ENCODE results near the gene SLC26A6. TPM values are rescaled to one million over a fixed set of nuclear protein-coding genes. Genes with fewer than 3 reads are reported as not detected.

The SLC26A6 gene
- total and polyA plus RNA-seq, 7 experiments from 2014 or later = 3.5 to 37.6 (median 21.0) TPM

GRCh38 chr3:48655606-48656005, 20.3 kb upstream of the SLC26A6 start:
- peak overlapping the region; percentile 65 for H3K27ac ChIP-seq (ENCODE audit: low read depth, low read length)
- intact Hi-C loops (cut with micrococcal nuclease) = loop anchor here (1.0 to 5.0 kb wide), 11 partner anchors 9 to 468 kb away; partner anchors contain the start of genes SLC26A6 (in 2 of the 2), UQCRC1 (in 2 of the 2), CDC25A (in 1 of the 2) and IP6K2 (in 1 of the 2)
- peak overlapping the region; percentile 42 to 88 (median 81) for H3K27ac Mint-ChIP-seq
- ATAC-seq = peak; percentile 19
- H3K36me3 Mint-ChIP-seq = peaks cover 0 to 2% (median 0%) of the 10 kb centered on the region in 5 donors
- DNase-seq = peak in 8 of 9 donors; percentile 30 to 73 (median 54)
- POLR2A ChIA-PET = interaction anchor here (2.2 kb wide), 1 partner anchor 20 kb away, joined by 8 read pairs; the partner anchor contains the start of gene SLC26A6
- peaks cover 8 to 23% (median 10%) of the 10 kb centered on the region in 7 donors for H3K4me1 Mint-ChIP-seq
- no peaks in the 10 kb centered on the region for H3K9me3 ChIP-seq (ENCODE audit: control insufficient read depth in 2 of 3, low read length in 3 of 3)
- peaks cover 10 to 14% of the 10 kb centered on the region in 2 donors for H3K4me1 ChIP-seq (ENCODE audit: control insufficient read depth in 2 of 2, insufficient read depth in 2 of 2, low read length in 2 of 2)
- CTCF ChIA-PET = interaction anchor here (0.6 kb wide), 1 partner anchor 219 kb away, joined by 3 read pairs; no protein-coding TSS in a partner anchor
- H3K4me3 Mint-ChIP-seq = peak overlapping the region; percentile 67 to 86 (median 80)
- H3K36me3 ChIP-seq (ENCODE audit: control insufficient read depth in 2 of 3, insufficient read depth in 3 of 3, low read length in 3 of 3) = no peaks in the 10 kb centered on the region
- H3K27me3 ChIP-seq (ENCODE audit: control insufficient read depth in 2 of 2, insufficient read depth in 2 of 2, low read length in 2 of 2) = no peaks in the 10 kb centered on the region
- peak overlapping the region; percentile 70 for H3K4me3 ChIP-seq (ENCODE audit: low read length)
- H3K9me3 Mint-ChIP-seq = peaks cover 0 to 4% (median 0%) of the 10 kb centered on the region in 11 donors
- peaks cover 0 to 15% (median 5%) of the 10 kb centered on the region in 5 donors for H3K27me3 Mint-ChIP-seq

- Histone ChIP-seq H3K27me3 (ENCODE audit: control insufficient read depth in 2 of 2, insufficient read depth in 2 of 2, low read length in 2 of 2) (no peaks in the 10 kb centered on the region), H3K4me3 (ENCODE audit: low read length) (peak overlapping the region; percentile 14), H3K36me3 (ENCODE audit: control insufficient read depth in 2 of 3, insufficient read depth in 3 of 3, low read length in 3 of 3) (no peaks in the 10 kb centered on the region), H3K9me3 (ENCODE audit: control insufficient read depth in 2 of 3, low read length in 3 of 3) (no peaks in the 10 kb centered on the region), H3K27ac (ENCODE audit: low read depth, low read length) (peak overlapping the region; percentile 65), H3K4me1 (ENCODE audit: control insufficient read depth in 2 of 2, insufficient read depth in 2 of 2, low read length in 2 of 2) (peaks cover 10 to 14% of the 10 kb centered on the region in 2 donors)
- DNase-seq (no peak), ATAC-seq (no peak)
- H3K4me3 Mint-ChIP-seq = peak overlapping the region; percentile 62 to 86 (median 75)
- peak overlapping the region in 8 of 9 donors; percentile 33 to 88 (median 82) for H3K27ac Mint-ChIP-seq
- H3K27me3 Mint-ChIP-seq = peaks cover 0 to 11% (median 5%) of the 10 kb centered on the region in 5 donors
- ChIA-PET POLR2A (no interaction called here), CTCF (interaction anchor here (0.6 kb wide), 1 partner anchor 219 kb away, joined by 3 read pairs; no protein-coding TSS in a partner anchor)
- intact Hi-C loops (cut with micrococcal nuclease) = loop anchor here in 1 of 2 donors (5.0 kb wide), 1 partner anchor 468 kb away; the partner anchor contains the start of gene CDC25A
- H3K4me1 Mint-ChIP-seq = peaks cover 4 to 21% (median 10%) of the 10 kb centered on the region in 7 donors
- peaks cover 0 to 4% (median 0%) of the 10 kb centered on the region in 11 donors for H3K9me3 Mint-ChIP-seq
- H3K36me3 Mint-ChIP-seq = peaks cover 0 to 2% (median 0%) of the 10 kb centered on the region in 5 donors
Measured at GRCh38 chr3:48655063-48655462, 19.8 kb upstream of the SLC26A6 start.

GRCh38 chr3:48652923-48653715, 17.9 kb upstream of the SLC26A6 start:
- ChIA-PET CTCF (interaction anchor here (0.6 kb wide), 1 partner anchor 517 kb away, joined by 3 read pairs; no protein-coding TSS in a partner anchor), POLR2A (interaction anchor here (0.6 to 1.3 kb wide), 2 partner anchors 17 to 417 kb away, joined by 3 to 4 read pairs; partner anchors contain the start of gene SLC26A6)
- Mint-ChIP-seq H3K27me3 (no peaks in the 10 kb centered on the region), H3K4me3 (peak overlapping the region in 2 of 10 donors; percentile 17 to 47), H3K27ac (peak overlapping the region in 1 of 9 donors; percentile 67), H3K9me3 (peaks cover 0 to 1% (median 0%) of the 10 kb centered on the region in 11 donors), H3K4me1 (peaks cover 4 to 21% (median 10%) of the 10 kb centered on the region in 7 donors), H3K36me3 (peaks cover 0 to 2% (median 0%) of the 10 kb centered on the region in 5 donors)
- ATAC-seq (no peak), DNase-seq (no peak)
- Histone ChIP-seq H3K27me3 (ENCODE audit: control insufficient read depth in 2 of 2, insufficient read depth in 2 of 2, low read length in 2 of 2) (no peaks in the 10 kb centered on the region), H3K9me3 (ENCODE audit: control insufficient read depth in 2 of 3, low read length in 3 of 3) (no peaks in the 10 kb centered on the region), H3K27ac (ENCODE audit: low read depth, low read length) (no peak overlapping the region), H3K4me1 (ENCODE audit: control insufficient read depth in 2 of 2, insufficient read depth in 2 of 2, low read length in 2 of 2) (peaks cover 10 to 14% of the 10 kb centered on the region in 2 donors), H3K36me3 (ENCODE audit: control insufficient read depth in 2 of 3, insufficient read depth in 3 of 3, low read length in 3 of 3) (no peaks in the 10 kb centered on the region), H3K4me3 (ENCODE audit: low read length) (no peak overlapping the region)
- intact Hi-C loops (cut with micrococcal nuclease) = no loop called here

GRCh38 chr3:48651771-48652170, 16.5 kb upstream of the SLC26A6 start:
- H3K4me1 ChIP-seq (ENCODE audit: control insufficient read depth in 2 of 2, insufficient read depth in 2 of 2, low read length in 2 of 2) = peaks cover 6 to 8% of the 10 kb centered on the region in 2 donors
- H3K27ac ChIP-seq (ENCODE audit: low read depth, low read length) = no peak overlapping the region
- ATAC-seq (no peak), DNase-seq (no peak)
- H3K27me3 Mint-ChIP-seq = no peaks in the 10 kb centered on the region
- peaks cover 0 to 1% (median 0%) of the 10 kb centered on the region in 11 donors for H3K9me3 Mint-ChIP-seq
- no peaks in the 10 kb centered on the region for H3K9me3 ChIP-seq (ENCODE audit: control insufficient read depth in 2 of 3, low read length in 3 of 3)
- H3K4me1 Mint-ChIP-seq = peaks cover 0 to 13% (median 7%) of the 10 kb centered on the region in 7 donors
- CTCF ChIA-PET = no interaction called here
- POLR2A ChIA-PET = no interaction called here
- H3K36me3 Mint-ChIP-seq = peaks cover 0 to 2% (median 0%) of the 10 kb centered on the region in 5 donors
- no peaks in the 10 kb centered on the region for H3K27me3 ChIP-seq (ENCODE audit: control insufficient read depth in 2 of 2, insufficient read depth in 2 of 2, low read length in 2 of 2)
- intact Hi-C loops (cut with micrococcal nuclease) = no loop called here
- H3K27ac Mint-ChIP-seq = no peak overlapping the region
- no peak overlapping the region for H3K4me3 Mint-ChIP-seq
- H3K4me3 ChIP-seq (ENCODE audit: low read length) = no peak overlapping the region
- H3K36me3 ChIP-seq (ENCODE audit: control insufficient read depth in 2 of 3, insufficient read depth in 3 of 3, low read length in 3 of 3) = no peaks in the 10 kb centered on the region

GRCh38 chr3:48650723-48651122, 15.5 kb upstream of the SLC26A6 start:
- Histone ChIP-seq H3K27ac (ENCODE audit: low read depth, low read length) (no peak overlapping the region), H3K4me1 (ENCODE audit: control insufficient read depth in 2 of 2, insufficient read depth in 2 of 2, low read length in 2 of 2) (peaks cover 5 to 6% of the 10 kb centered on the region in 2 donors), H3K27me3 (ENCODE audit: control insufficient read depth in 2 of 2, insufficient read depth in 2 of 2, low read length in 2 of 2) (no peaks in the 10 kb centered on the region), H3K9me3 (ENCODE audit: control insufficient read depth in 2 of 3, low read length in 3 of 3) (no peaks in the 10 kb centered on the region), H3K4me3 (ENCODE audit: low read length) (no peak overlapping the region), H3K36me3 (ENCODE audit: control insufficient read depth in 2 of 3, insufficient read depth in 3 of 3, low read length in 3 of 3) (no peaks in the 10 kb centered on the region)
- Mint-ChIP-seq H3K4me1 (peaks cover 0 to 13% (median 5%) of the 10 kb centered on the region in 7 donors), H3K9me3 (peaks cover 0 to 1% (median 0%) of the 10 kb centered on the region in 11 donors), H3K27ac (peak overlapping the region in 1 of 9 donors; percentile 43), H3K36me3 (peaks cover 0 to 2% (median 0%) of the 10 kb centered on the region in 5 donors), H3K4me3 (no peak overlapping the region), H3K27me3 (no peaks in the 10 kb centered on the region)
- ATAC-seq (no peak), DNase-seq (no peak)
- intact Hi-C loops (cut with micrococcal nuclease) = no loop called here
- CTCF ChIA-PET = no interaction called here
- POLR2A ChIA-PET = no interaction called here

- no peak overlapping the region for H3K27ac Mint-ChIP-seq
- H3K36me3 Mint-ChIP-seq = no peaks in the 10 kb centered on the region
- Histone ChIP-seq H3K9me3 (ENCODE audit: control insufficient read depth in 2 of 3, low read length in 3 of 3) (no peaks in the 10 kb centered on the region), H3K27me3 (ENCODE audit: control insufficient read depth in 2 of 2, insufficient read depth in 2 of 2, low read length in 2 of 2) (no peaks in the 10 kb centered on the region), H3K36me3 (ENCODE audit: control insufficient read depth in 2 of 3, insufficient read depth in 3 of 3, low read length in 3 of 3) (no peaks in the 10 kb centered on the region), H3K4me3 (ENCODE audit: low read length) (no peak overlapping the region), H3K4me1 (ENCODE audit: control insufficient read depth in 2 of 2, insufficient read depth in 2 of 2, low read length in 2 of 2) (no peaks in the 10 kb centered on the region), H3K27ac (ENCODE audit: low read depth, low read length) (no peak overlapping the region)
- DNase-seq (no peak), ATAC-seq (no peak)
- intact Hi-C loops (cut with micrococcal nuclease) = no loop called here
- peaks cover 0 to 15% (median 0%) of the 10 kb centered on the region in 7 donors for H3K4me1 Mint-ChIP-seq
- H3K27me3 Mint-ChIP-seq = no peaks in the 10 kb centered on the region
- POLR2A ChIA-PET = no interaction called here
- peak overlapping the region in 1 of 10 donors; percentile 26 for H3K4me3 Mint-ChIP-seq
- CTCF ChIA-PET = no interaction called here
- H3K9me3 Mint-ChIP-seq = no peaks in the 10 kb centered on the region
Measured at GRCh38 chr3:48648188-48648850, 13.1 kb upstream of the SLC26A6 start.
